Ovary (tissue), 9 donors: ENCODE data around the gene SOS2. TPM values are rescaled to one million over a fixed set of nuclear protein-coding genes. Genes with fewer than 3 reads are reported as not detected.

Experiments
- DNase-seq, 5 donors: peaks; one replicate each; pipeline ENCODE4 v3.0.0-alpha.2; 2019 to 2020
- H3K27ac ChIP-seq, 2 donors: fragments of 200-600 bp; one replicate each; pipeline versions ENCODE4 v1.5.1 to v1.8.0; 2019 to 2022
- H3K27me3 ChIP-seq: fragments of 200-600 bp; one replicate; pipeline ENCODE4 v1.8.0; 2022
- H3K36me3 ChIP-seq: fragments of 200-600 bp; sonication (generic); one replicate; pipeline ENCODE4 v1.5.1; 2019
- H3K4me1 ChIP-seq: one replicate; pipeline ENCODE4 v1.8.1; 2013; ENCODE audit warnings: mild to moderate bottlenecking, moderate library complexity; ENCODE audit not compliant: insufficient read depth
- H3K4me3 ChIP-seq: fragments of 200-600 bp; sonication (generic); one replicate; pipeline ENCODE4 v1.5.1; 2017
- H3K9me3 ChIP-seq, 2 donors: fragments of 200-600 bp in 1 of 2; sonication (generic) in 1 of 2; one replicate each; pipeline versions ENCODE4 v1.5.1 to v1.8.1; 2013 to 2019; ENCODE audit warnings: mild to moderate bottlenecking in 1 of 2, moderate library complexity in 1 of 2
- EP300 ChIP-seq: sonication (generic); formaldehyde crosslinking; IDR thresholded peaks from one replicate; pipeline ENCODE4 v1.6.1; 2017; ENCODE audit warnings: antibody characterized with exemption
- POLR2A ChIP-seq: fragments of 450-650 bp; IDR thresholded peaks from one replicate; pipeline ENCODE4 v1.6.1; 2017; ENCODE audit warnings: antibody characterized with exemption, mild to moderate bottlenecking, moderate library complexity
- WGBS, 3 donors: extraction: QIAGEN DNeasy Blood & Tissue Kit in 1 of 3; methylation state at CpG; one replicate each; pipeline versions ENCODE4 v1.1.5 to v1.1.7; 2013 to 2017; 5-methylcytosine and 5-hydroxymethylcytosine counted together
- intact Hi-C, 4 donors: fragments of 100-400 bp; cut with DNase I; formaldehyde crosslinking; loops; one replicate each; pipeline versions ENCODE4 v1.11.0 to v1.15.1; 2022 to 2023
- polyA plus RNA-seq, 2 donors: library from polyadenylated mRNA; stranded (reverse); fragments of 200-250 nt in 1 of 2; fragments of 350-450 nt in 1 of 2; fragmentation: Illumina TruSeq in 1 of 2; extraction: RNeasy Lipid Tissue Mini Kit (QIAGEN cat#74804) in 1 of 2; gene quantifications; one replicate each; pipeline ENCODE4 v1.2.3, GENCODE V29; 2013 to 2014
- total RNA-seq, 7 donors: library from RNA; depleted of rRNA in 2 of 7; stranded (reverse); fragments of >200 nt in 2 of 7; fragmentation: NEBNext Ultra II Directional in 3 of 7; extraction: Animal tissue kit (Norgen Biotek cat#: 25700) in 3 of 7; gene quantifications; one replicate each; pipeline versions ENCODE4 v1.1.0 to v1.2.4, GENCODE V29; 2016 to 2023
- TF ChIP-seq, protein P1 (sequence below), 3 donors: fragments of 450-650 bp in 2 of 3; fragments of 200-600 bp in 1 of 3; IDR thresholded peaks; one replicate each; pipeline versions ENCODE4 v1.5.1 to v1.8.0; 2016 to 2022; ENCODE audit warnings: antibody characterized with exemption in 3 of 3, mild to moderate bottlenecking in 1 of 3
- donor health status: DM: no; HTN: no; CAD: no; lungs with moderate emphysema.
- donor health status: DM: no; HTN: no; CAD: no.
- donor health status: Bipolar disorder and iron deficiency.
- donor health status: DM: yes; HTN: yes; CAD: no.
- donor health status: DM: no; HTN: no; CAD: no.
- donor health status: DM: yes; HTN: yes; CAD: no.

Gene SOS2
- total and polyA plus RNA-seq, 9 donors, result 10.2 to 29.3 (median 26.7) TPM

- H3K27ac ChIP-seq, result no peak overlapping the region
- H3K36me3 ChIP-seq, result no peaks in the 10 kb centered on the region
- H3K9me3 ChIP-seq, result no peaks in the 10 kb centered on the region
- 38 to 95% (median 53%) methylated on average over 1 of the region's 1 CpG for WGBS, 3 donors
- TF ChIP-seq POLR2A (no peak), EP300 (no peak)
- TF ChIP-seq, protein P1, sequence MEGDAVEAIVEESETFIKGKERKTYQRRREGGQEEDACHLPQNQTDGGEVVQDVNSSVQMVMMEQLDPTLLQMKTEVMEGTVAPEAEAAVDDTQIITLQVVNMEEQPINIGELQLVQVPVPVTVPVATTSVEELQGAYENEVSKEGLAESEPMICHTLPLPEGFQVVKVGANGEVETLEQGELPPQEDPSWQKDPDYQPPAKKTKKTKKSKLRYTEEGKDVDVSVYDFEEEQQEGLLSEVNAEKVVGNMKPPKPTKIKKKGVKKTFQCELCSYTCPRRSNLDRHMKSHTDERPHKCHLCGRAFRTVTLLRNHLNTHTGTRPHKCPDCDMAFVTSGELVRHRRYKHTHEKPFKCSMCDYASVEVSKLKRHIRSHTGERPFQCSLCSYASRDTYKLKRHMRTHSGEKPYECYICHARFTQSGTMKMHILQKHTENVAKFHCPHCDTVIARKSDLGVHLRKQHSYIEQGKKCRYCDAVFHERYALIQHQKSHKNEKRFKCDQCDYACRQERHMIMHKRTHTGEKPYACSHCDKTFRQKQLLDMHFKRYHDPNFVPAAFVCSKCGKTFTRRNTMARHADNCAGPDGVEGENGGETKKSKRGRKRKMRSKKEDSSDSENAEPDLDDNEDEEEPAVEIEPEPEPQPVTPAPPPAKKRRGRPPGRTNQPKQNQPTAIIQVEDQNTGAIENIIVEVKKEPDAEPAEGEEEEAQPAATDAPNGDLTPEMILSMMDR (IDR thresholded peaks at IDR 0.05), result no peak
- intact Hi-C loops, result no loop called here
- no peak overlapping the region for H3K4me3 ChIP-seq
- no peaks in the 10 kb centered on the region for H3K4me1 ChIP-seq
- no peak for DNase-seq
- no peaks in the 10 kb centered on the region for H3K27me3 ChIP-seq
Observed at GRCh38 chr14:50072395-50072794, 159.0 kb downstream of the SOS2 start.

DNA sequence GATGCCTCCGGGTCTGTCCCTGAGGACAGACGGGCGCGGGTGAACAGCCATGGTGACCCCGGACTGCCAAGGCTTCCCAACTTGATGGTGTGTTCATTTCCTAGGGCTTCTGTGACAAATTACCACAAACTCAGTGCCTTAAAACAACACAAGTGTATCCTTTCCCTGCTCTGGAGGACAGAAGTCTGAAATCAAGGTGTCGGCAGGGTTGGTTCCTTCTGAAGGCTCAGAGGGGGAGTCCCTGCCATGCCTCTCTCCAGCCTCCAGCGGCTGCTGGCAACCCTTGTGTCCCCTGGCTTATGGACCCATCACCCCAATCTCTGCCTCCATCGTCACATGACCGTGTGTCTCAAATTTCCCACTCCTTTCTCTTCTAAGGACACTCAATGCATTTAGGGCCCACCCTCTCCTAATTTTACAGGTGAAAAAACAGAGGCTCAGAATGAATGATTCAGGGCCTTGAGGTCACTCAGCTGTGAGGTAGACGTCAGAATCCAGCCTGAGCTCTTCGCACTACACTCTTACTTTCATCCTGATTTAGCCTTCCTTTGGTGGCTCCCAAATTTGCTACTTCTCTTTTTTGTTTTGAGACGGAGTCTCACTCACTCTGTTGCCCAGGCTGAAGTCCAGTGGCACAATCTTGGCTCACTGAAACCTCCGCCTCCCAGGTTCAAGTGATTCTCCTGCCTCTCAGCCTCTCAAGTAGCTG lies 160.4 kb downstream of the SOS2 start:
- TF ChIP-seq EP300, result no peak
- TF ChIP-seq, protein P1 (IDR thresholded peaks at IDR 0.05), result no peak
- no peak for TF ChIP-seq POLR2A
- no peaks in the 10 kb centered on the region for H3K36me3 ChIP-seq
- no peaks in the 10 kb centered on the region for H3K27me3 ChIP-seq
- no peak for DNase-seq
- no peaks in the 10 kb centered on the region for H3K9me3 ChIP-seq
- intact Hi-C loops, result no loop called here
- no peak overlapping the region for H3K4me3 ChIP-seq
- 80 to 85% (median 85%) methylated on average over 13 of the region's 13 CpGs for WGBS, 3 donors
- no peak overlapping the region for H3K27ac ChIP-seq
- no peaks in the 10 kb centered on the region for H3K4me1 ChIP-seq

DNA sequence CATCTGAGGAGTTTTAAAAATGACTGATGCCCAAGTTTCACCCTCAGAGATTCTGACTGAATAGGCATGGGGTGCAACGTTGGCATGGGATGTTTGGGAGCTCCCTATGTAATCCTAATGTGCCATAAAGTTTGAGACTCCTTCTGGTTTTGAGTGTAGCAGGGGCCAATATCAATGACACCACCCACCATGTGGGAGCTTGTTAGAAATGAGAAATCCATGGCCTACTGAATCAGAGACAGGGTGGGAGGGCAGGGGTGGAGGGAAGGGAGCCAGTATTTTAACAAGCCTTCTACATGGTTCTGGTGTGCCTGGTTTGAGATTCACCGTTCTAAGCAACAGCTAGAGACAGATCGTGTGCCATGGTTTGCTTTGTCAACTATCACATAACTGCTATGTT lies 161.1 kb downstream of the SOS2 start:
- 77 to 85% (median 78%) methylated on average over 3 of the region's 3 CpGs for WGBS, 3 donors
- no peaks in the 10 kb centered on the region for H3K27me3 ChIP-seq
- no peak for DNase-seq

GRCh38 chr14:50069325-50069724 lies 162.1 kb downstream of the SOS2 start:
- TF ChIP-seq POLR2A, result no peak
- Histone ChIP-seq H3K27ac (no peak overlapping the region), H3K27me3 (no peaks in the 10 kb centered on the region), H3K9me3 (no peaks in the 10 kb centered on the region), H3K4me3 (no peak overlapping the region), H3K36me3 (no peaks in the 10 kb centered on the region), H3K4me1 (no peaks in the 10 kb centered on the region)
- 51 to 63% (median 55%) methylated on average over 2 of the region's 2 CpGs for WGBS, 3 donors
- intact Hi-C loops, result no loop called here
- no peak for DNase-seq

More for the DNA sequence above, 161.1 kb downstream of the SOS2 start:
- Histone ChIP-seq H3K36me3 (no peaks in the 10 kb centered on the region), H3K4me1 (no peaks in the 10 kb centered on the region), H3K27ac (no peak overlapping the region), H3K9me3 (no peaks in the 10 kb centered on the region), H3K4me3 (no peak overlapping the region)
- intact Hi-C loops, result no loop called here
- TF ChIP-seq, protein P1 (IDR thresholded peaks at IDR 0.05), result no peak
- TF ChIP-seq EP300 (no peak), POLR2A (no peak)

DNA sequence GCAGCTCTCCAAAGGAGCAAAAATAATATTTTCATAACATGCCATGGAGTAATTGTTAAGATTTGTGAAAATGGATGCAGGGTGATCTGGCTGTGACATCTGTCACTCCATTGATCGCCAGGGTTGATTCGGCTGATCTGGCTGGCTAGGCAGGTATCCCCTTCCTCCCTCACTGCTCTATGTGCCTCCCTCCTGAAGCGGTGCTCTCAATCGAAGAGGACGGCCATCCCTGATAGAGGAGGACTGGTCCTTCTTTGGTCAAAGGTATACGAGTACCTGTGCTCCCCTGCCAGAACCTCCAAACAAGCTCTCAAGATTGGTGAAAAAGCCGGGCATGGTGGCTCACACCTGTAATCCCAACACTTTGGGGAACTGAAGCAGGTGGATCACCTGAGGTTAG lies 162.9 kb downstream of the SOS2 start:
- H3K27ac ChIP-seq, result no peak overlapping the region
- intact Hi-C loops, result no loop called here
- no peaks in the 10 kb centered on the region for H3K27me3 ChIP-seq
- DNase-seq, result no peak
- TF ChIP-seq, protein P1 (IDR thresholded peaks at IDR 0.05), result no peak
- TF ChIP-seq POLR2A, result no peak
- H3K36me3 ChIP-seq, result no peaks in the 10 kb centered on the region
- H3K9me3 ChIP-seq, result no peaks in the 10 kb centered on the region
- H3K4me1 ChIP-seq, result no peaks in the 10 kb centered on the region
- no peak overlapping the region for H3K4me3 ChIP-seq
- 96% methylated on average over 7 of the region's 7 CpGs for WGBS, 3 donors
